Upper lobe of right lung (tissue), 1 donor: Measurements from ENCODE around the gene CDC25B. TPM values are rescaled to one million over a fixed set of nuclear protein-coding genes. Genes with fewer than 3 reads are reported as not detected.
A peak's percentile ranks its signal among the peaks of the same experiment; 100 is the strongest.
"Not testable (repeated sequence)": the region's sequence is repeated elsewhere in the genome, so short reads cannot be mapped to it uniquely, and the experiment has no call there.

ENCODE experiments used
- ATAC-seq: fragments of 200-7000 bp; cut with Tn5 transposase; one replicate; pipeline ENCODE4 v1.9.1; 2020; ENCODE audit warnings: mild to moderate bottlenecking, moderate library complexity
- DNase-seq: peaks from one replicate; pipeline ENCODE4 v3.0.0-alpha.2; 2020
- H3K27ac ChIP-seq: fragments of 200-600 bp; one replicate; pipeline ENCODE4 v1.8.0; 2022
- H3K27me3 ChIP-seq: fragments of 200-600 bp; one replicate; pipeline ENCODE4 v1.8.0; 2022; ENCODE audit warnings: mild to moderate bottlenecking
- H3K36me3 ChIP-seq: fragments of 200-600 bp; one replicate; pipeline ENCODE4 v1.8.0; 2022
- H3K4me1 ChIP-seq: fragments of 200-600 bp; one replicate; pipeline ENCODE4 v1.8.0; 2022
- H3K4me3 ChIP-seq: fragments of 200-600 bp; one replicate; pipeline ENCODE4 v1.8.0; 2022; ENCODE audit warnings: mild to moderate bottlenecking
- H3K9me3 ChIP-seq: fragments of 200-600 bp; one replicate; pipeline ENCODE4 v1.8.0; 2022
- CTCF ChIP-seq: fragments of 200-600 bp; IDR thresholded peaks from one replicate; pipeline ENCODE4 v1.8.0; 2022; ENCODE audit warnings: antibody characterized with exemption
- intact Hi-C: fragments of 100-400 bp; cut with DNase I; formaldehyde crosslinking; loops from one replicate; pipeline ENCODE4 v1.11.0; 2022
- total RNA-seq: library from RNA; stranded (reverse); fragmentation: NEBNext Ultra II Directional; extraction: Animal tissue kit (Norgen Biotek cat#: 25700); gene quantifications from one replicate; pipeline ENCODE4 v1.2.1, GENCODE V29; 2021
- donor health status: DM: no; HTN: yes; CAD: no; lungs with severe emphysema.

The CDC25B gene
- total RNA-seq, 1 donor from 2014 or later: 136 TPM

GRCh38 chr20:3842348-3842930 is 46.3 kb downstream of the CDC25B start:
- intact Hi-C loops: no loop called here
- no peak overlapping the region for H3K4me3 ChIP-seq
- ATAC-seq (no peak), DNase-seq (no peak)
- peaks cover 9% of the 10 kb centered on the region for H3K4me1 ChIP-seq
- no peaks in the 10 kb centered on the region for H3K36me3 ChIP-seq
- no peak for TF ChIP-seq CTCF
- H3K27me3 ChIP-seq: no peaks in the 10 kb centered on the region
- no peaks in the 10 kb centered on the region for H3K9me3 ChIP-seq
- no peak overlapping the region for H3K27ac ChIP-seq

- Histone ChIP-seq H3K9me3 (no peaks in the 10 kb centered on the region), H3K4me3 (no peak overlapping the region), H3K27me3 (no peaks in the 10 kb centered on the region), H3K36me3 (no peaks in the 10 kb centered on the region), H3K4me1 (peaks cover 15% of the 10 kb centered on the region), H3K27ac (no peak overlapping the region)
- TF ChIP-seq CTCF: no peak
- no peak for DNase-seq
- ATAC-seq: no peak
- intact Hi-C loops: no loop called here
Measured at GRCh38 chr20:3843490-3843889, 47.4 kb downstream of the CDC25B start.

GRCh38 chr20:3843990-3844619 is 48.0 kb downstream of the CDC25B start:
- intact Hi-C loops, H3K36me3 ChIP-seq, H3K9me3 ChIP-seq, DNase-seq, ATAC-seq, H3K27ac ChIP-seq, H3K4me3 ChIP-seq, H3K27me3 ChIP-seq: not testable (repeated sequence)
- peaks cover 15% of the 10 kb centered on the region for H3K4me1 ChIP-seq

- no peak for ATAC-seq
- peak overlapping the region; percentile 97 for H3K27ac ChIP-seq
- no peaks in the 10 kb centered on the region for H3K36me3 ChIP-seq
- intact Hi-C loops: no loop called here
- H3K4me3 ChIP-seq: peak overlapping the region; percentile 99
- no peaks in the 10 kb centered on the region for H3K27me3 ChIP-seq
- no peaks in the 10 kb centered on the region for H3K9me3 ChIP-seq
- DNase-seq: no peak
- peaks cover 15% of the 10 kb centered on the region for H3K4me1 ChIP-seq
- TF ChIP-seq CTCF: no peak
Measured at GRCh38 chr20:3846378-3846739, 50.2 kb downstream of the CDC25B start.

GRCh38 chr20:3846740-3847428 is 50.8 kb downstream of the CDC25B start, which contains the start of gene MAVS:
MAVS (plus strand) TSS chr20:3846834; CDS start chr20:3854625, 7,791 bp downstream.
- no peaks in the 10 kb centered on the region for H3K9me3 ChIP-seq
- H3K4me1 ChIP-seq: peaks cover 15% of the 10 kb centered on the region
- no peaks in the 10 kb centered on the region for H3K27me3 ChIP-seq
- H3K36me3 ChIP-seq: no peaks in the 10 kb centered on the region
- TF ChIP-seq CTCF: no peak
- peak within 1 kb of the TSS; percentile 99 for H3K4me3 ChIP-seq
- peak within 1 kb of the TSS; percentile 97 for H3K27ac ChIP-seq
- intact Hi-C loops: no loop called here
- ATAC-seq (peak; percentile 98), DNase-seq (peak; percentile 96)

- no peak for TF ChIP-seq CTCF
- Histone ChIP-seq H3K4me3 (peak overlapping the region; percentile 99), H3K27ac (peak overlapping the region; percentile 97), H3K36me3 (no peaks in the 10 kb centered on the region), H3K9me3 (no peaks in the 10 kb centered on the region), H3K27me3 (no peaks in the 10 kb centered on the region), H3K4me1 (peaks cover 15% of the 10 kb centered on the region)
- intact Hi-C loops: no loop called here
- DNase-seq: no peak
- no peak for ATAC-seq
Measured at GRCh38 chr20:3847429-3847940, 51.4 kb downstream of the CDC25B start.
